Esophagus squamous epithelium (tissue), 4 donors: ENCODE data around the gene CEP85L.

Experiments
- POLR2A ChIP-seq, 4 donors: fragments of 450-650 bp; IDR thresholded peaks; one replicate each; pipeline ENCODE4 v1.6.1; 2017; ENCODE audit warnings: antibody characterized with exemption in 4 of 4, mild to moderate bottlenecking in 4 of 4, moderate library complexity in 3 of 4
- TF ChIP-seq, protein P1 (sequence below), 6 experiments: fragments of 450-650 bp in 4 of 6; fragments of 200-600 bp in 2 of 6; sonication (generic) in 2 of 6; IDR thresholded peaks; one replicate each; pipeline ENCODE4 v1.5.1; 2016 to 2019; ENCODE audit warnings: antibody characterized with exemption in 6 of 6, mild to moderate bottlenecking in 4 of 6, moderate library complexity in 4 of 6

DNA sequence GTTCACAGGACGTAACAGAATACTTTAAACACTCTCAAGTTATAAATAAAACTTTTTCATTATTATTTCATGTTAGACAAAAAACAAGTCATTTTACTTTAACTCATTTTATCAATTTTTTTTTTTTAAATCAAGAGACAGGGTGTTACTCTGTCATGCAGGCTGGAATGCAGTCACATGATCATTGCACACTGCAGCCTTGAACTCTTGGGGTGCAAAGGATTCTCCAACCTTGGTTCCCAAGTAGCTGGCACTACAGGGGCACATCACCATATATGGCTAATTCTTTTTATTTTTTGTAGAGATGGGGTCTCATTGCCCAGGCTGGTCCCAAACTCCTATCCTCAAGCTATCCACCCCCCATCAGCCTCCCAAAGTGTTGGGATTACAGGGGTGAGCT, 89.1 kb downstream of the CEP85L start:
- TF ChIP-seq, protein P1, sequence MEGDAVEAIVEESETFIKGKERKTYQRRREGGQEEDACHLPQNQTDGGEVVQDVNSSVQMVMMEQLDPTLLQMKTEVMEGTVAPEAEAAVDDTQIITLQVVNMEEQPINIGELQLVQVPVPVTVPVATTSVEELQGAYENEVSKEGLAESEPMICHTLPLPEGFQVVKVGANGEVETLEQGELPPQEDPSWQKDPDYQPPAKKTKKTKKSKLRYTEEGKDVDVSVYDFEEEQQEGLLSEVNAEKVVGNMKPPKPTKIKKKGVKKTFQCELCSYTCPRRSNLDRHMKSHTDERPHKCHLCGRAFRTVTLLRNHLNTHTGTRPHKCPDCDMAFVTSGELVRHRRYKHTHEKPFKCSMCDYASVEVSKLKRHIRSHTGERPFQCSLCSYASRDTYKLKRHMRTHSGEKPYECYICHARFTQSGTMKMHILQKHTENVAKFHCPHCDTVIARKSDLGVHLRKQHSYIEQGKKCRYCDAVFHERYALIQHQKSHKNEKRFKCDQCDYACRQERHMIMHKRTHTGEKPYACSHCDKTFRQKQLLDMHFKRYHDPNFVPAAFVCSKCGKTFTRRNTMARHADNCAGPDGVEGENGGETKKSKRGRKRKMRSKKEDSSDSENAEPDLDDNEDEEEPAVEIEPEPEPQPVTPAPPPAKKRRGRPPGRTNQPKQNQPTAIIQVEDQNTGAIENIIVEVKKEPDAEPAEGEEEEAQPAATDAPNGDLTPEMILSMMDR (IDR thresholded peaks at IDR 0.05), result no peak
- TF ChIP-seq POLR2A (IDR thresholded peaks at IDR 0.05), result no peak
